Stimulated activated CD4-positive, alpha-beta T cell treated with anti-CD3 and anti-CD28 coated beads, Interleukin-1b, Interleukin-23, amount 100 ng/mL, for 4 hours (primary cell): Measurements from ENCODE around the gene TMEM238.

Source experiments
- DNase-seq, 2 donors: peaks; one replicate each; pipeline ENCODE4 v3.0.0-alpha.2; 2020; ENCODE audit warnings: low read depth in 2 of 2

The TMEM238 gene

DNA sequence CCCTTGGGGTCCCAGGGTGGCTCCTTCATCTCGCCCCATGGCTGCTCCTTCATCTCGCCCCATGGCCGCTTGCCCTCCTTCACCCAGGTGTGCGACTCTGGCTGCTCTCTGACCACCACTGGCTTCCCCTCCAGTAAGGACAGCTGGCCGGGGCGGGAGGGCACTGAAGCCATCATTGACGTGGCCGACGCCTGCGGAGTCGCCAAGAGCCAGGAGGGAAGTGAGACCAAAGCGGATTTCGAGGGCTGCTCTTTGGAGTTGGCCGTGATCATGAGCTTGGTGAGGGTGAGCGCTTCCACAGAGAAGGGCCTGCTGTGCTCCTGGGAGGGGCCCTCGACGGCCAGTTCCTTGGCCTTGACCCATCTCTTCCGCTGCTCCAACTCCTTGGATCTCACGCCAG lies 25.6 kb downstream of the TMEM238 start:
- no peak for DNase-seq

DNA sequence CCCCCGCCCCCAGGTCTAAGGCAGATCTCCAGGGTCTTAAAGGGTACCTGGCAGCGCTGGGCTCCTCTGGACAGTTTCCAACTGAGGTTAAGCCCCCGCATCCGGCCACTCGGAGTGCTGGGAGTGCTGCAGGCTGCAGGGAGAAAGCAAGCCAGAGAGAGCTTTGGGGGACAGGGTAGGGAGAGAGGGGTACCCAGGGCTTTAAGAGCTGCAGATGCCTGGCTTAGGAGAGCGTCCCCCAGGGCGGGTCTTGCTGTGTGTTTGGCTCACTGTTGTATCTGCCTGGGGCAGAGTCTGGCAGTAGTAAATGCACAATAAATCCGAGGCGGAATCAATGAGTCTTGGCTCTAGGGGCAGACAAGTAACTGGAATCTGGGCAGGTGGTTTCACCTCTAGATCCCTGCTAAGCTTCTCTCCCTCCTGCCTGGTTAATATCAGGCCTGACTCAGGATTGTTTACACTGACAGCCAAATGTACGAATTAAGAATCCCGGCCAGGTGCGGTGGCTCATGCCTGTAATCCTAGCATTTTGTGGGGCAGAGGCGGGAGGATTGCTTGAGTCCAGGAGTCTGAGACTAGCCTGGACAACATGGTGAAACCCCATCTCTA lies 28.8 kb downstream of the TMEM238 start:
- no peak for DNase-seq

DNA sequence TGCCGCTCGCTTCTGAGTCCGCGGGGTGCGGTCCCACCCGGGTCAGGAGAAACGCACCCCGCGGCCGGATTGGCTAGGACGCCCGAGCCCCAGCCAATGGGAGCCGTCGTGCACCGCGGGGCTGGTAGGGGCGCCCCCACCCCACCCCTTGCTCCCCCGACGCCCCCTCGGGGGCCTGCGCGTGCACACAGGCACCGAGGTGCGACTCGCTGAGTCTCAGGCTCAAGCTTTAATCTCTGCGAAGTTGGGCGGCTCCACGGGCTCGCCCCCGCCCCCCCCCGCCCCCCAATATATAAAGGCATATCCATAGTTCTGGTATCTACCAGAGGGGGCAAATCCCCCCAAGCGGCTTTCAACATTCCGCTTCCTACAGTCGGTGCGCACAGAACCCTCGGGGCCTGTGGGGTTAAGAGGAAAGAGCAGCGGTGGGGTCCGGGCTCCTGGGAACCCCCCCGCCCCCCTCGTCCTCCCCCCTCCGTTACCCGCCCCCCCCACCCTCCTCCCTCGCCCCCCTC lies 29.3 kb downstream of the TMEM238 start, which contains the start of gene COX6B2:
Gene COX6B2, minus strand, starts transcription at position 22 of the 515 bp plus-strand sequence. CDS start 198 bp downstream, outside the sequence.
- no peak for DNase-seq

- DNase-seq, result peak; percentile 30 to 53
Measured at GRCh38 chr19:55353803-55354697, 30.0 kb downstream of the TMEM238 start.

DNA sequence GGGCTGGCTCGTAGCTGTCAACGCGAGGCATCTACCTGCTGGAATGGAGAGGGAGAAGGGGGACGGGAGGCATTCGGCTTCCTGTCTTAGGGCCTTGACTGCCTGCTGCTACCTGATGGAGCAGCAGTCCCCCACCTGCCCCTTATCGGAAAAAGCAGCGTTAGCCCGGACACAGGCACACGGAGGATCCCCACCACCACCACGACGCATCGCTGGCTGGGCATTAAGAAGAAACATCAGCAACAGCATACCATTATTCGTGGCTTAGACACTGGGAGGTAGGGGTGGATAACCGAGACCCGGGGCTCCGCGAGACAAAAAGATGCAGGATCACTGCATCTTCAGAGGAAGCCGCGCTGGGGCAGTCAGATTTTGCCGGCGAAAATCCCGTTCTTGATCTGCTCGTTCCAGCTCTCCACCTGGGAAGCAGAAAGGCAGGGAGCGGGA lies 30.7 kb downstream of the TMEM238 start:
- no peak for DNase-seq

DNA sequence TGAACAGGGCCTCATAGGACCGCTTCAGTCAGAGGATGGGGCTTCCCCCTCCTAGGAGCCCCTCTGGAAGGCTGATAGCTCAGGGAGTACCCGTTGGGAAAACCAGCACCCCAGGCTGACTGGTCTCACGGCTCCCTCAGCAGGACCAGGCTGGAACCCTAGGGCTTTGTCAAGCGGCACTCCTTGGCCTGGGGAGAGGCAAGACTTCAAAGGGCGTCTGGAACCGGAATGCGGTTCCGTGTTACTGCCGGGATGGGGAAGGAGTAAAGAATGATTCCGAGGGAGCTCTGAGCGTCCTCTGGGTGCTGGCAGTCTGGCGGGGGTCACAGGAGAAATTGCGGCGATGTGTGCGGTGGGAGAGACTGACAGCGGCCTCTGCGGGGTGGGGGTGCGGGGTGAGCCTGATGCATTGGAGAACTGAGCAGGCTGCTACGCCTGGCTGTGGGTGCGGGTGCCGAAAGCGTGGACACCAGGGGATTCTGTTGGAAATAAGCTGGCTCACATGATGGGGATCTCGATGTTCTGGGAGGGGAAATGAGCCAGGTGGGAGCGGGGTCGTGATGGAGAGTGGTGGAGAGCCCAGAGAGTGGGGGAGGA lies 31.4 kb downstream of the TMEM238 start:
- DNase-seq, result no peak

DNA sequence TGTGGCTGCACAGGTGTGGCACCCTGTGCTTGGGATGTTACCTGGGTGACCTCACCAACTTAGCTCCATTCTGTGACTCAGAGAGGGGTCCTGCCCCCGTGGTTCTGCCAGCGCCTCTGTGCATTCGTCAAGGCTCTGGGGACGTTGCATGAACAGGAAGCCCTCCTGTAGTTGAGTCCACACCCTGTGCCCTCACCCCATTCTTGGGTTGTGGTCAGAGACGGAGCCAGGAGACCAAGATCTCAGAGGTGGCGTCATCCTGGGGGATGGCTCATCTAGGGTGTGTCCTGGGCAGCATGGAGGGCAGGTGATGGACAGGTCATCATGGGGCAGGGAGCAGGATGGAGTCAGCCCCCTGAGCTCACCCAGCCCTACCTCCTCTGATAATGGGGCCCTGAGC lies 32.1 kb downstream of the TMEM238 start:
- DNase-seq, result no peak

DNA sequence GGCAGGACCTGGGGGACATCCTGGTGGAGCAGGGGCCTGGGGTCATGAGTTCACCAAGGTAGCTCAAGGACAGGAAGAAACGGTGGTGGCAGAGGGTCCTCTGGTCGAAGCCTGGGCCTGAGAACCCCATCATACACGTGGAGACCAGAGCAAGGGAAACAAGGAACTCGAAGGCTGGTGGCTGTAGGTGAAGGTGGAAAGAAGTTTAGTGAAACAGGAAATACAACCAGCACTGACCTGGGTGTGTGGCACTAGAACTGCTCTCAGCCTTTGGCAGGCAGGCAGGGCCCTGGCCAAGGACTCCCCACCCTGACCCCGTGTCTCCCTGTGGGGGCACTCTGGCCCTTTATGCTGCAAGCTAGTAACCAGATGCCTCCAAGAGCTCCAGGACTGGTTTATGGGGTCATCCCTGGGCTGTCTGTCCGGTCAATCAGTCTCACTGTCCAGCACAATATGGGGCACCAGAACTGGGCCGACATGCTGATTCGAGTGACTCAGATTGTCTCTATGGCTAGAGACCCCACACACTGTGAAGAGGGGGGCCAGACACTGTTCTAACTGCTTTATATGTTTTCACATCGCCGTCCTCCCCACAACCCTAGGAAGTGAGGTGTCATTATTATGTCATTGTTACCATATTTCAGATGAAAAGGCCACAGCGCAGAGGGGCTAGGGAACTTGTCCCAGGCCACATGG lies 33.3 kb downstream of the TMEM238 start:
- DNase-seq, result no peak

DNA sequence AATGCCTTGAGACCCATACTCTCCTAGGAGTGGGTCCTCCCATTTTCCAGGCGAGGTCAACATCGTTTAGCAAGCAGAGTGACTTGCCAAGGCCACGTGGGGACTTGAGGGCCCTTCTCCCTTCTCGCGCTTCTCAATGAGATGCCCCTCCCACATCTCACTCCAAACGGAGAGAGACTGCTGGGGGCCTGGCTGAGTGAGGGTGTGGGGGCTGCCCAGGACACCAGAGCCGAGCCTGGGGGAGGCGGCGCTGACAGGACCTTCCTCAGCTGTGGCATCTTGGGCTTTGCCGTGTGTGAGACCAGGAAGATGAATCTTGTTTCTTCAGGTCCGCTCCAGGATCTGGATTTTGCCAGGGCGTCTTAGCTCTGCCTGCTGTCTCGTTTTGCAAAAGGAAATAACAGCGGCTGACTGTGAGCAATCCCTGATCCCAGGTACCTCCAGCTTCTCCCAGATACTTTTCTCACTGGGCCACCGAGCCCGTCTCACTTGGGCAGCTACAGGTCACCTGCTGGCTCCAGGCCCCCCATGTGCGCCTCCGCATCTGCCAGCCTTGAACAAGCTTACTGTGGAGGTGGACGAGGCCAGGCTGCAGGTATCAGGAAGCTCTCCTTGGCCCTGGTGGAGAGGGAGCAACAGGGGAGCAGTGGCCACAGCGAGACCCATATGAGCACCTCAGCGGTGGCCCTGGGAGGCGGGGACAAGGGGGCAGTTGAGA lies 35.6 kb downstream of the TMEM238 start:
- DNase-seq, result no peak

GRCh38 chr19:55347442-55348009 lies 36.6 kb downstream of the TMEM238 start:
- DNase-seq, result no peak

- no peak for DNase-seq
Measured at GRCh38 chr19:55346725-55347441, 37.2 kb downstream of the TMEM238 start.

DNA sequence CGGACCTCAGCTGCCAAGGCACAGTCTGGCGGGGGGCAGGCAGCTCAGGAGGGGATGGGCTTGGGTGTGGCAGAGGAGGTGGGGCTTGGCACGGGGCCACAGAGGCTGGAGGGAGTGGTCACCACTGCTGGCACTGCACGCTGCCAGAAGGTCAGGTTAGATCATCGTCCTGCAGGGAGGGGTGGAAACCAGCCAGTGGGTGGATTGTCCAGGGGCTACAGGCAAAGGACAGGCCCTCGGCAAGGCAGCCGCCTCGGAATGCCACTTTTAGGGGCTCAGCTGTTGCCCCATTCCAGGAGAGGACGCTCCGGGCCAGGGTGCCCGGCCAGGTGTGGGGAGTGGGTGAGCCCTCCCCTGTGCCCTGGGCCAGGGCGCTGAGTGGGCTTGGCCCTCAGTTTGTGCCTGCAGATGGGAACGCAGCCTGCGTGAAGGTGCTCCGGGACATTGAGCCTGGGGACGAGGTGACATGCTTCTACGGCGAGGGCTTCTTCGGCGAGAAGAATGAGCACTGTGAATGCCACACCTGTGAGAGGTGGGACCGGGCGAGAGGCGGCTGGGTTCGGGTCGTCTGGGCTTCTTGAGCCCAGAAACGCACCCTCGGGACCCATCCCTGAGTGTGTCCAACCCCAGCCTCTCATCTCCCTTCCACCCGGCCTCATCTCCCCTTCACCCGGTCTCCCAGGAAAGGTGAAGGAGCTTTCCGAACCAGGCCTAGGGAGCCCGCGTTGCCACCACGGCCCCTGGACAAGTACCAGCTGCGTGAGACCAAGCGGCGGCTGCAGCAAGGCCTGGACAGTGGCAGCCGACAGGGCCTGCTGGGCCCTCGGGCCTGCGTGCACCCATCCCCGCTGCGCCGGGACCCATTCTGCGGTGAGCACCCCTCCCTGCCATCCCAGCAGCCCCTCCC lies 38.0 kb downstream of the TMEM238 start:
- DNase-seq, result no peak

DNA sequence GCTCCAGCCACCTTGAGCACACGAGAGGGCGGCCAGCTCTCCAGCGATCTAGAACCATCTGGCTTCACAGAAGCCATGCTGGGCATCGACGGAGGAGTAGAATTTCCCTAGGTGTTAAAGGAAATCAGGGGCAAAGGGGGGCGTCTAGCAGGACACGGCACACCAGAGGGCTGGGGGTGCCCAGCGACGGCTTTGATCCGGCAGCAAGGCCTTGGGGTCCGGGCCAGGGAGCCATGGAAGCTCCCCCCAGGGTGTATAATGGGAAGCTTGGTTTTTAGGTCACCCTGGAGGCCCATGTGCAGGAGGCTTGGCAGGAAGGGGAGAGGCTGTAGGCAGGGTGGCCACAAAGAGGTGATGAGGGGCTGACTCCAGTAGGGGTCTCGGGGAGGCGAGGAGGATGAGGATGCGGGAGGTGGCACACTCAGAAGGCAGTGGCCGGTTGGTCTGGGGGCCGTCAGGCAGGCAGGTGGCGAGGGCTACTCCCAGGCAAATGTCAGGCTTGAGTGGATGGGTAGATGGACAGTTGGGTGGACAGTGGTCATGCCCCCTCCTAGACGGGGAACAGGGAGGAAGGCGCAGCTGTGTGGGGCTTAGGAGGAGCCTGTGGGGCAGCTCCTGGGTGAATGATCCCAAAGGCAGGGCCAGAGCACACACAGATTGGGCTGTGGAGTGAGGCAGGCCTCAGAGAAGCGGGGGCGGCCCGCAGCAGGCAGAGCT lies 38.8 kb downstream of the TMEM238 start:
- DNase-seq, result no peak

DNA sequence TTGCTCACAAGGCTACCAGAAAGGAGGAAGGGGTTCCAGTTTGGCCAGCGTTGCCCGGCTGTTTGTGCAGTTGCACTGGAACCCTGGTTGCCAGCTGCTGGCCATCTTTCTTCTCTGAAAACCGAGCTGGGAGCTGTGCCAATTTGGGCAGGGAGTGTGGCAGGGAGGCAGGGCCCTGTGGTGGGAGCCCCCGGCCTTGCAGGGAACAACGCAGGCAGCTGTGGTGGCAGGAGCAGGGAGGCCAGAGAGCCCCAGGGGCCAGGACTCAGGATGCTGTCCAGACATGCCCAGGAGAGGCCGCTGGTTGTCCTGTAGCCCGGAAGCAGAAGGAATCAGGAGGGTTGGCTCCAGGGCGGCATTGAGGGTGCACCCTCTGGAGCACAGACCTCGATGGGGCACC lies 39.6 kb downstream of the TMEM238 start:
- no peak for DNase-seq

DNA sequence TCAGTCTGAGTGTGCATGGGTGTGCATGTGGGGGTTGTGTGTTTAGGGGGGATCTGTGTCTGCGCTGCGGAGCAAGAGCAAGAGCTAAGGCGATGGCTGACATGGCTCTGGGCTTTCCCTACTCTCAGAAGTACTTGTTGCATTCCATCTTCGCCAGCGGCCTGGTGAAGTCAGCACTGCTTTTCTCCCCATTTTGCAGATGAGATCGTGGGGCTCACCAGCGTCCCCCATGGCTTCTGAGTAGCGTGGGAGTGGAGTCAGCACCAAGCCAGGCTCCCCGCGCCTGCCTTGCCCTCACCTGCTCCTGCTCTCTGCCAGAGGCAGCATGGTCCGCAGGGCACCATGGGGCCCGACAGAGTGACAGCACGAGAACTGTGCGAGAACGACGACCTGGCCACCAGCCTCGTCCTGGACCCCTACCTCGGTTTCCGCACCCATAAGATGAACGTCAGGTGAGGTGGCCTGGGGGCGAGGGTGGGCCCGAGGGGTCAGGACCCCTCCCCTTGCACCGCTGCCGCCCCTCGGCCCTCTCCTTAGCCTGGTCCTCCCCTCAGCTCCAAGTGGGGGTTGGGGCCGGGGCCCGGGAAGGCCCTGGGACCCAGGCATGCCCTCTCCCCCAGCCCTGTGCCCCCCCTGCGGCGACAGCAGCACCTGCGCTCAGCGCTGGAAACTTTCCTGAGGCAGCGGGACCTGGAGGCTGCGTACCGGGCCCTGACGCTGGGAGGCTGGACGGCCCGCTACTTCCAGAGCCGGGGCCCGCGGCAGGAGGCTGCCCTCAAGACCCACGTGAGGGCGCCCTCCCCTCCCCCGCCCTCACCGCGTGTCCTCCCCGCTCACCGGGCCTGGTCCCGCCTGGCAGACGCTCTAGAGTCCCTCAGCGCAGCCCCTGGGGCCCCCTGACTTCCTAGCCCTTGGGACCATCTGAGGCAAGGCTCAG lies 42.2 kb downstream of the TMEM238 start:
- DNase-seq, result no peak

DNA sequence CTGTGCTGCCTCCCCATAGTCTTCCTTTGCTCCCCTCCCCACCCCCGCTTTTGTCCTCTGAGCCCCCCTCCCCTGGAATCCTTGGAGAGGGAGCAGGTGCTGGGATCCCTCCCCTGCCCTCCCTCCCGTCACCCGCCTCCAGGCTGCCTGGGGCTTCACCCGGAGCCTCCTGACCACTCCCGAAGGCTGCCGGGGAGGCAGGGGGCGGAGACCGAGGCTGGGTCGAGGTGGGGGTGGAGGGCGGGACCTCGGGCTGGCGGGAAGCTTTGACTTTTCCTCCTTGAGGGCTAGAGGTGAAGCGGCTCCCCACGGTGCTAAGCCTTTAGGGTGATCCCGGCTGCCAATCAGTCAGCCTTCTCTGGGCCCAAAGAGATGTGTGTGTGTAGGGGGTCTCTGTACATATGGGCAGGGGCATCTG lies 42.9 kb downstream of the TMEM238 start:
- DNase-seq, result peak; percentile 33 to 59

DNA sequence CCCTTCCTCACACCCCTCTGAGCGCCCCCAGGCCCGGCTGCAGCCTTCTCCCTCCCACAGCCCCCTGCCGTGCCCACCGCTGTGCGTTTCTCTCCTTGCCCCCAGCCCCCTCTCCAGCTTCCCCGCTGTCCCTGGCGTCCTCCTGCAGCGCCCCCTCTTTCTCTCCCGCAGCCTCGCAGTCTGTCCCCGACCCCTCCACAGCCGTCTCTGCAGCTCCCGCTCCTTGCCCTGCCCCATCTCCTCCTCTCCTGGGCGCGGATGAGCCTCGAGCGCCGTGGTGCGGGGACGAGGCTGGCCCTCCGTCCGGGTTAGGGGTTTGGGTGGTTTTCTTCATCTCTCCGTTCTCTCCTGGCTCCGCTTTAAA lies 43.3 kb downstream of the TMEM238 start:
- DNase-seq, result no peak
